Suprapubic skin (tissue), 4 donors: Measurements from ENCODE around the gene FRMPD1. TPM values are rescaled to one million over a fixed set of nuclear protein-coding genes. Genes with fewer than 3 reads are reported as not detected.

Source experiments
- DNase-seq, 2 donors: peaks; one replicate each; pipeline ENCODE4 v3.0.0-alpha.2; 2019; ENCODE audit warnings: low spot score in 2 of 2
- H3K27ac ChIP-seq: fragments of 200-600 bp; sonication (generic); one replicate; pipeline ENCODE4 v1.5.1; 2019
- H3K27me3 ChIP-seq: fragments of 200-600 bp; sonication (generic); one replicate; pipeline ENCODE4 v1.5.1; 2019
- H3K36me3 ChIP-seq: fragments of 200-600 bp; sonication (generic); one replicate; pipeline ENCODE4 v1.5.1; 2019
- H3K4me1 ChIP-seq: fragments of 200-600 bp; sonication (generic); one replicate; pipeline ENCODE4 v1.5.1; 2019
- H3K4me3 ChIP-seq: fragments of 200-600 bp; sonication (generic); one replicate; pipeline ENCODE4 v1.5.1; 2019; ENCODE audit warnings: mild to moderate bottlenecking
- H3K9me3 ChIP-seq: fragments of 200-600 bp; sonication (generic); one replicate; pipeline ENCODE4 v1.5.1; 2019
- CTCF ChIP-seq, 2 donors: fragments of 200-600 bp in 1 of 2; fragments of 450-650 bp in 1 of 2; sonication (generic) in 1 of 2; IDR thresholded peaks; one replicate each; pipeline ENCODE4 v1.5.1; 2016 to 2019; ENCODE audit warnings: antibody characterized with exemption in 2 of 2, mild to moderate bottlenecking in 1 of 2, moderate library complexity in 1 of 2
- EP300 ChIP-seq: sonication (generic); formaldehyde crosslinking; IDR thresholded peaks from one replicate; pipeline ENCODE4 v1.6.1; 2017; ENCODE audit warnings: antibody characterized with exemption
- POLR2A ChIP-seq, 2 donors: fragments of 450-650 bp; IDR thresholded peaks; one replicate each; pipeline ENCODE4 v1.6.1; 2017; ENCODE audit warnings: antibody characterized with exemption in 2 of 2, mild to moderate bottlenecking in 2 of 2, moderate library complexity in 2 of 2
- POLR2AphosphoS5 ChIP-seq, 3 donors: sonication (generic); formaldehyde crosslinking; IDR thresholded peaks; one replicate each; pipeline ENCODE4 v1.6.1; 2017; ENCODE audit warnings: antibody characterized with exemption in 3 of 3
- WGBS: methylation state at CpG from one replicate; pipeline ENCODE4 v1.1.5; 2018; 5-methylcytosine and 5-hydroxymethylcytosine counted together
- total RNA-seq, 4 donors: library from RNA; depleted of rRNA; stranded (reverse); fragments of >200 nt; gene quantifications; one replicate each; pipeline ENCODE4 v1.1.0, GENCODE V29; 2016

The FRMPD1 gene
- total RNA-seq, 4 donors from 2014 or later, result 7.9 to 15.4 (median 11.2) TPM

DNA sequence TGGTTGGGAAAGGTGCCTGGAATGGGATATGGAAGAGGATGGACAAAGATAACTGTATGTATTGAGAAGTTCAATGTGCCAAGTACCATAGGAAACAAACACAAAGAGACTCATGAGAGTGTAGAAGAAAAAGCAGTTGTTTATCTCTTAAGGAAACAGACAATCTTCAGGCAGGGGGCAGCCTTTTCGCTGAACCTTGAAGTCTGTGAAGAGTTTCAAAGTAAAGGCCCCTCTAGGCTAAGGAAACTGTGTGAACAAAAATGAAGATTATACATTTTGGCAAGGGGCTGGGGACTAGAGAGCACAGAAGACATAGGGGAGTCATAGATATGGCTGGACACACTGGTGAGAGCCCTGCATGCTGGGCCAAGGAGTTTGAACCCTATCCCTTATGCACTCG, 27.5 kb upstream of the FRMPD1 start:
- Histone ChIP-seq H3K27ac (no peak overlapping the region), H3K9me3 (no peaks in the 10 kb centered on the region), H3K27me3 (no peaks in the 10 kb centered on the region), H3K4me1 (peaks cover 4% of the 10 kb centered on the region), H3K36me3 (no peaks in the 10 kb centered on the region), H3K4me3 (no peak overlapping the region)
- WGBS, result 89% methylated on average over 2 of the region's 2 CpGs
- no peak for DNase-seq
- no peak for TF ChIP-seq CTCF (IDR thresholded peaks at IDR 0.05)
- TF ChIP-seq POLR2A (IDR thresholded peaks at IDR 0.05), result no peak
- TF ChIP-seq EP300, result no peak
- TF ChIP-seq POLR2AphosphoS5 (IDR thresholded peaks at IDR 0.05), result no peak

DNA sequence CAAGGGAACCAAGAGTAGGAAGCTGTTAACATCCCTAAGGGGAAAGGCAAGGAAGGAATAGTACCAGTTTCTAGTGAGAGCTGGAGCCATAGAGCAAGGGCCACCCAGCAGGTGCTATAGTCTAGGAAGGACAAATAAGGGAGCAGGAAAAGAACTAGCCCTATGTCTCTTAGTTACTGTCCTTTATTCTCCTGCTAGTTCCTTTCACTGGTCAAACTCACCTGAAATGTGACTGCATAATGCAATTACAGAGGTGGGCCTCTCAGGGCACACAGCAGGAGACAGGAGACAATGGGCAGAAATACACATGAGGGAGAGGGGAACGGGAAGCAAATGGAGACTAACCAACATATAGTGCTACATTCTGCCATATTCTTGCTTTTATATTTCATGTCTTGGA, 26.7 kb upstream of the FRMPD1 start:
- 76% methylated on average over 1 of the region's 1 CpG for WGBS
- H3K9me3 ChIP-seq, result no peaks in the 10 kb centered on the region
- H3K27me3 ChIP-seq, result no peaks in the 10 kb centered on the region
- peaks cover 4% of the 10 kb centered on the region for H3K4me1 ChIP-seq
- no peak for DNase-seq
- no peak overlapping the region for H3K27ac ChIP-seq
- no peaks in the 10 kb centered on the region for H3K36me3 ChIP-seq
- TF ChIP-seq POLR2A (IDR thresholded peaks at IDR 0.05), result no peak
- TF ChIP-seq CTCF (IDR thresholded peaks at IDR 0.05), result no peak
- TF ChIP-seq POLR2AphosphoS5 (IDR thresholded peaks at IDR 0.05), result no peak
- no peak for TF ChIP-seq EP300
- H3K4me3 ChIP-seq, result no peak overlapping the region

GRCh38 chr9:37625036-37625757, 25.6 kb upstream of the FRMPD1 start:
- Histone ChIP-seq H3K27ac (no peak overlapping the region), H3K27me3 (no peaks in the 10 kb centered on the region), H3K4me3 (no peak overlapping the region), H3K36me3 (no peaks in the 10 kb centered on the region), H3K4me1 (peaks cover 4% of the 10 kb centered on the region), H3K9me3 (no peaks in the 10 kb centered on the region)
- WGBS, result 86% methylated on average over 5 of the region's 5 CpGs
- TF ChIP-seq POLR2A (IDR thresholded peaks at IDR 0.05), result no peak
- no peak for TF ChIP-seq EP300
- no peak for TF ChIP-seq CTCF (IDR thresholded peaks at IDR 0.05)
- TF ChIP-seq POLR2AphosphoS5 (IDR thresholded peaks at IDR 0.05), result no peak
- DNase-seq, result no peak

DNA sequence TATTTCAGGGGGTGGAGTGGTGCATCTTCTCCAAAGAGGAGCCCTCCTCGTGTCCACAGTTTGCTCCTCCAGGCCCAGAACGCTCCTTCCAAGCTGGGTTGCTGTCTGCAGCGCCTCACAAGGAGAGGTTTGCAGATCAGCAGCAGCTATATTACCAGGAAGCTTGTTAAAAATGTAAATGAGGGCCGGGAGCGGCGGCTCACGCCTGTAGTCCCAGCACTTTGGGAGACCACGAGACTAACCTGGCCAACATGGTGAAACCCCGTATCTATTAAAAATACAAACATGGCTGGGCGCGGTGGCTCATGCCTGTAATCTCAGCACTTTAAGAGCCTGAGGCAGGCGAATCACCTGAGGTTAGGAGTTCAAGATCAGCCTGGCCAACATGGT, 25.0 kb upstream of the FRMPD1 start:
- 80% methylated on average over 12 of the region's 12 CpGs for WGBS
- H3K4me1 ChIP-seq, result peaks cover 4% of the 10 kb centered on the region
- DNase-seq, result no peak
- no peaks in the 10 kb centered on the region for H3K27me3 ChIP-seq
- H3K9me3 ChIP-seq, result no peaks in the 10 kb centered on the region
- H3K36me3 ChIP-seq, result no peaks in the 10 kb centered on the region
- H3K27ac ChIP-seq, result no peak overlapping the region
- TF ChIP-seq EP300 (no peak), POLR2AphosphoS5 (IDR thresholded peaks at IDR 0.05) (no peak), CTCF (IDR thresholded peaks at IDR 0.05) (no peak), POLR2A (IDR thresholded peaks at IDR 0.05) (no peak)
- H3K4me3 ChIP-seq, result no peak overlapping the region

- no peaks in the 10 kb centered on the region for H3K27me3 ChIP-seq
- 30% methylated on average over 5 of the region's 5 CpGs for WGBS
- no peaks in the 10 kb centered on the region for H3K9me3 ChIP-seq
- H3K27ac ChIP-seq, result no peak overlapping the region
- H3K4me1 ChIP-seq, result peaks cover 4% of the 10 kb centered on the region
- no peak for TF ChIP-seq CTCF (IDR thresholded peaks at IDR 0.05)
- TF ChIP-seq POLR2AphosphoS5 (IDR thresholded peaks at IDR 0.05), result no peak
- no peak for TF ChIP-seq EP300
- no peak for DNase-seq
- H3K4me3 ChIP-seq, result no peak overlapping the region
- H3K36me3 ChIP-seq, result no peaks in the 10 kb centered on the region
Measured at GRCh38 chr9:37626708-37627292, 24.0 kb upstream of the FRMPD1 start.
